ENCODE measurements around the gene SFMBT2. TPM values are rescaled to one million over a fixed set of nuclear protein-coding genes. Genes with fewer than 3 reads are reported as not detected.
A peak's percentile ranks its signal among the peaks of the same experiment; 100 is the strongest.

SFMBT2 gene
- total RNA-seq, 1 experiment from 2014 or later, result 1.3 TPM

- ChIA-PET POLR2A (no interaction called here), CTCF (no interaction called here)
- intact Hi-C loops (cut with micrococcal nuclease; ENCODE audit: unreplicated experiment) (loop anchor here (5.0 kb wide), 1 partner anchor 147 kb away; no protein-coding TSS in a partner anchor), in situ Hi-C loops (cut with HindIII; ENCODE audit: low pct_unique_long_range_greater_than_20kb, low sequenced_read_pairs) (no loop called here)
- DNase-seq (ENCODE audit: low read depth, low spot score), result no peak
- no peaks in the 10 kb centered on the region for H3K9me3 ChIP-seq (ENCODE audit: control insufficient read depth, insufficient read depth, low read depth, low read length)
- peak; percentile 49 for ATAC-seq
- H3K27me3 ChIP-seq (ENCODE audit: control insufficient read depth, insufficient read depth, low read length), result no peaks in the 10 kb centered on the region; the same call in 1 of the 2 replicates
- H3K27ac ChIP-seq (ENCODE audit: low read length), result no peak overlapping the region
- no peaks in the 10 kb centered on the region for H3K4me1 ChIP-seq (ENCODE audit: control insufficient read depth, insufficient read depth, low read length)
- peak overlapping the region; percentile 49 to 56 for H3K4me3 ChIP-seq (ENCODE audit: low read depth in 2 of 2, low read length in 2 of 2)
- no peak for TF ChIP-seq CTCF (IDR thresholded peaks at IDR 0.05)
- no peak for TF ChIP-seq SIN3A (IDR thresholded peaks at IDR 0.05; ENCODE audit: borderline replicate concordance, insufficient read depth, low read depth, low read length)
- no peak for TF ChIP-seq TCF7L2 (IDR thresholded peaks at IDR 0.05; ENCODE audit: low read depth, low read length)
- TF ChIP-seq REST (IDR thresholded peaks at IDR 0.05; ENCODE audit: insufficient read depth in 1 of 2, low read depth in 2 of 2, low read length in 1 of 2), result no peak
- no peak for TF ChIP-seq POLR2AphosphoS5 (IDR thresholded peaks at IDR 0.05; ENCODE audit: low read depth, low read length)
- no peaks in the 10 kb centered on the region for H3K36me3 ChIP-seq (ENCODE audit: control insufficient read depth, insufficient read depth, low read length)
- no TSS peak for BruUV-seq (replicated peaks)
These were observed 1.6 kb downstream of the SFMBT2 start for GRCh38 chr10:7409045-7409731.

- intact Hi-C loops (cut with micrococcal nuclease; ENCODE audit: unreplicated experiment) (loop anchor here (5.0 kb wide), 1 partner anchor 146 kb away; no protein-coding TSS in a partner anchor), in situ Hi-C loops (cut with HindIII; ENCODE audit: low pct_unique_long_range_greater_than_20kb, low sequenced_read_pairs) (no loop called here)
- peak overlapping the region; percentile 49 to 56 for H3K4me3 ChIP-seq (ENCODE audit: low read depth in 2 of 2, low read length in 2 of 2)
- TF ChIP-seq CTCF (IDR thresholded peaks at IDR 0.05) (peak; percentile 76), SIN3A (IDR thresholded peaks at IDR 0.05; ENCODE audit: borderline replicate concordance, insufficient read depth, low read depth, low read length) (no peak), REST (IDR thresholded peaks at IDR 0.05; ENCODE audit: insufficient read depth in 1 of 2, low read depth in 2 of 2, low read length in 1 of 2) (no peak)
- no TSS peak for BruUV-seq (replicated peaks)
- ChIA-PET POLR2A (no interaction called here), CTCF (no interaction called here)
- H3K4me1 ChIP-seq (ENCODE audit: control insufficient read depth, insufficient read depth, low read length), result no peaks in the 10 kb centered on the region
- H3K27me3 ChIP-seq (ENCODE audit: control insufficient read depth, insufficient read depth, low read length), result no peaks in the 10 kb centered on the region; the same call in 1 of the 2 replicates
- no peak overlapping the region for H3K27ac ChIP-seq (ENCODE audit: low read length)
- H3K9me3 ChIP-seq (ENCODE audit: control insufficient read depth, insufficient read depth, low read depth, low read length), result no peaks in the 10 kb centered on the region
- no peak for DNase-seq (ENCODE audit: low read depth, low spot score)
- no peaks in the 10 kb centered on the region for H3K36me3 ChIP-seq (ENCODE audit: control insufficient read depth, insufficient read depth, low read length)
- peak; percentile 57; the same call in 1 of the 2 replicates for ATAC-seq
These were observed 2.4 kb downstream of the SFMBT2 start for GRCh38 chr10:7408291-7409044.

Data from Panc1 (cell line).